NCI-H1092 (cell line): Measurements from ENCODE around the gene HINT2.
A peak's percentile ranks its signal among the peaks of the same experiment; 100 is the strongest.

Source experiments
- DNase-seq: peaks from one replicate; lab custom pipeline; 2025; lab: John Stamatoyannopoulos, UW

HINT2 gene

GRCh38 chr9:35840881-35841644, 26.2 kb upstream of the HINT2 start:
- DNase-seq = no peak

DNA sequence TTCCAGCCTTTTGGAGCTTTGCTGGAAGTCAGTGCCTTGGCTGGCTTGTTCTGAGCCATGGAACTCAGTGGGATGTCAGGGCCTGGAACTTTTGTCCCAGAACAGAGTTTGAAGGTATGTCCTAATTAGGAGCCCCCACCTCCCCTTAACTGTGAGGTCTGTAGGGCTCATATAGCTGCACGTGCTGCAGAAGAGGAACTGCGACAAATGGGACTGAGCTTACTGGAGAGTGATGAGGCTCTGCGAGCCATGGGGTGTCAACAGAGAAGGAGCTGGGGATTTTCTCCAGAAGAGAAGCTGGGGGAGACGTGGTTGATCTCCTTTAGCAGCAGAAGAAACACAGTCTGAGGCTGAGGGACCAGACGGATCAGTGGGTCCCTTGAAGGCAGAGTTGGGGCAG, 25.1 kb upstream of the HINT2 start:
- no peak for DNase-seq

- DNase-seq = no peak
Observed at GRCh38 chr9:35836595-35836994, 21.8 kb upstream of the HINT2 start.

DNA sequence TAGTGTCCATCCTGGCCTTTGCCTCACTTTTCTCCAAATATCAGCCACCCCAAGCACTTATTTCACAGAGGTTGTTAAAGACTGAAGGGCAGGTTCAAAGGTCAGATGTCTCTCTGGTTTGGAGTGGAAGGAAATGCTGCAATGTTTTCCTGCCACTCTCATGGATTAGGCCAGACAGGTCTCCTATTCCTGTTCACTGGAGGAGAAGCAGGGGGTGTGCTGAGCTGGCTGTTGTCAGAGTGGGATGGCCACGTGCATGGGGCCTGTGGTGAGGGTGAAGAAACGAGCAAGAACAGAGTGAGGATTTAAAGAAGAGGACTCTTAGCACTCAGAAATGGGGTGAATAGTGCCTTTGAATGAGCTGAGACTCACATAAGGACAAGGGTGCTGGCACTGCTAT, 20.9 kb upstream of the HINT2 start:
- DNase-seq = no peak

GRCh38 chr9:35835216-35835632, 20.4 kb upstream of the HINT2 start:
- DNase-seq = no peak

DNA sequence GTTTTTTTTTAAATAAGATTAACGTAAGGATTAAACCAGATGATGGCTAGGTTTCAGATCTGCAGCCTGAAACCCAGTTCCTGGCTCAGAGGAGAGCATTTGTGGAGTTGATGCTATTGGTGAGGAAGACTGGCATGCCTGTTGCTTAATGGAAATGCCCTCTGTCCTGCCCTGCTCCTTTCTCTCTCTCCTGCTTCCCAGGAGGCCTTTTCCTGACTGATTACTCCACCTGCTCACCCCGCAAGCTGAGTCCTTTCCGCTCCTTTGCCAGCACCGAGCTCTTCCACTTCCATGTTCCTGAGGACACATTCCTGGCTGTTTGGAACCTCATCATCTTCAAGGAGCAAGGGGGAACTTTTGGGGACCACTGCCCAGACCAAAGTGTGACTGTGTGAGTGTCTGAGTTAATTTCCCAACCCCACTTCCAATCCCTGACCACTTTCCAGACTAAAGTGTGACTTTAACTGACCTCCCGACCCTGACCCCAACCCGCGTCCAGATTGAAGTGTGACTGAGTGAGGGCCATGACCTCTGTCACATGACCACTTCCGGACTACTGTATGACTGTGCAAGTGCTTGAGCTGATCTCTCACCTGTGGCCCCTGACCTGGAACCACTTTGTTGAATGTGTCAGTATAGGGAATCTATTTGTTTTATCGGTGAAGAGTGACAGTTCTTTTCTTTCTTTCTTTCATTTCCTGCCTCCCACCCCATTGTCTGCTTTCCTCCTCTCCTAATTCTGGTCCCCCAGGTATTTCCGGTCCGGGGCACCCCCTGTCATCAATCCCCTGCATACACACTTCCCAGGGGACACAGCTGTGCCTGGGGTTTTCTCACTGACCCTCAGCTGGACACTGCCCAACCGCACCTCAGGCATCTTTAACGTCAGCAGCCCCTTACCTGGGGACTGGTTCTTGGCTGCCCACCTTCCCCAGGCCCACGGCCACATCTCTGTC, 19.7 kb upstream of the HINT2 start:
- no peak for DNase-seq

DNA sequence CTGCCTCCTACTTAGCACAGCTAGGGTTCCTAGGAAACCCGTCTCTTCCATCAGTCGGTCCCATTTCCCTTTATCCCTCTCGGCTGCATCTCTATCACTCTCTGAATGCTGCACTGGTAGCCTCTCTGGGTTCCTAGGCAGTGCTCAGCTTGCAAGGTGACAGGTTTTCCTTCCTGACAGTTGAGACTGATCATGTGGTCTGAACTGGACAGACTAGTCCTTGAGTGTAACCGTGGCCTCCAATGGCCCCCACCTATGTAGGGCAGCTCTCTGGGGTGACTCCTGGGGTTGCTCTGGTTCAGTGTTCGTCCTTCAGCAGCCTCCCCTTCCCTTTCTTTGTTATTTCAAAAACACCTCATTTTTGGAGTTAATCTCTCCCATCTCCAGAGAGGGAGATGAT, 18.0 kb upstream of the HINT2 start:
- DNase-seq = no peak

DNA sequence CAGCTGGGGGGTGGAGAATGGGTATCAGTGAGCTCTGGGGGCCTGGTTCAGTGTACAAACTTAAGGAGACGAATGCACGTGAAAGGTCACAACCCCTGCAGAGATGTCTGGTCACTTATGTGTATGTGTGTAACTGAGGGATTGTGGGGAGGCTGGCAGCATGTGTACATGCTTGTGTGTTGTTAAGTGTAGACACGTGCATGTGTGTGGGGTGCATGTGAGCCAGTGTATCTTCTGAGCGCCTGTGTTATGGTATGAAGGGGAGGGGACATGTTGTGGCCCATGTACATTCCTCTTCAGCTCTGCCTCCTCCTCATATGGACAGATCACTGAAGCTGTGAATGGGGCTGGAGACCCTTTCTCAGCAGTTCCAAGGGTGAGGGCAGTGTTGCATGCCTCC, 16.2 kb upstream of the HINT2 start:
- no peak for DNase-seq

GRCh38 chr9:35829764-35830096, 14.9 kb upstream of the HINT2 start:
- DNase-seq = no peak

GRCh38 chr9:35829084-35829763, 14.4 kb upstream of the HINT2 start, which contains the start of gene TMEM8B:
Gene TMEM8B (plus strand): TSS chr9:35829228. CDS start chr9:35829448, 220 bp downstream.
- DNase-seq = peak; percentile 95

- peak; percentile 33 for DNase-seq
Observed at GRCh38 chr9:35828716-35829083, 13.9 kb upstream of the HINT2 start, which contains the start of gene FAM221B. Gene FAM221B (minus strand): TSS chr9:35828732. CDS start chr9:35826161, 2,571 bp downstream.

DNA sequence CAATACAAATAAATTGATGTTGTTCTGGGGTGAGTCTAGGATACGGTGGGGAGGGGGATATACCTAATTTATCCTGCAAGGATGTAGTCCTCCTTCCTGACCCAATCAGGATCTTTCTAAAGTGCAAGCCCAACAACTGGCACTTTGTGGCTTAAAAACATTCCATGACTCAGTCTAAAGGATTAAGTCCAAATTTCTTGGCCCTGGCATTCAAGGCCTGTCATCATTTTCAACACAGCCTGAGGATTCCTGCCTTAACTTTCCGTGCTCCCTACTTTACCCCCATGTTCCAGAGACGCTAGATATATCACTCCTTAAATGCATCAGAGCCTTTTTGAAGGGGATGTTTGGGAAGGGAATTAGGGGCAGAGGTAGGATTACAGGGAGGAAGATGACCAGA, 12.6 kb upstream of the HINT2 start:
- DNase-seq = no peak

- peak; percentile 45 for DNase-seq
Observed at GRCh38 chr9:35826071-35826701, 11.3 kb upstream of the HINT2 start.

DNA sequence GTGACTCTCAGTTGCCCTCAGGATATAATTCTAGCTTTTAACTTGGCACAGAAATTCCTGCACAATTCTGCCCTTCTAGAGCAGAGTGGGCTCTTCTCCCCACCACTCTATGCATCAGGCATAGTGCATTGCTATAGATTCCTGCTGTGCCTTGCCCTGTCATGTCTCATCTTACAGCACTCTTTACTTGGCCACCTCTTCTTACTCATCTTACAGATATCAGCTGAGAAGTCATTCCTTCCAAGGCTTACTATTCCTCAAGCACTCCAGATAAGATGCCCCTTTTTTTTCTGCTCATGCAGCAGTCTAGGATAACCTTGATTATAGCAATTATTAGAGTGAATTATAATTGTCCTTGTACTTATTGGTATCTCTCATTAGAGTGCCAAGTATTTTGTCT, 8.1 kb upstream of the HINT2 start:
- no peak for DNase-seq

DNA sequence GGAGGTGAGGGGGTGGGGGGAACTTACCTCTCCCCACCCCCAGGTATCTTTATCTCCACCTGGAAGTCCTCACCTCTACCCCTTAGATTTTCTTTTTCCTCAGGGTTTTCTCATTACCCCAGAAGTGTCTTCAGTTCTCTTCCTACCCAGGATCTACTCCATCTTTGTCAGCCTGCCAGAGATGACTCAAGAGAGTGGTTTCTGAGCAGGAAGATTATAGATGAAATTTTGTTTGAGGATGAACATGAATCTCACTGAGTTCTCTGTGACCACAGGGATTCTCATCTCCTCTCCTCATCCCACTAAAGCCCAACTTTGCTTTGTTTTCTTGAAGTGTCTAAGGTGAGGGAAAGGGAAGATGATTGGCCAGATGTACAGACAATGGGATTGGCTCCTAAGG, 5.2 kb upstream of the HINT2 start:
- no peak for DNase-seq

DNA sequence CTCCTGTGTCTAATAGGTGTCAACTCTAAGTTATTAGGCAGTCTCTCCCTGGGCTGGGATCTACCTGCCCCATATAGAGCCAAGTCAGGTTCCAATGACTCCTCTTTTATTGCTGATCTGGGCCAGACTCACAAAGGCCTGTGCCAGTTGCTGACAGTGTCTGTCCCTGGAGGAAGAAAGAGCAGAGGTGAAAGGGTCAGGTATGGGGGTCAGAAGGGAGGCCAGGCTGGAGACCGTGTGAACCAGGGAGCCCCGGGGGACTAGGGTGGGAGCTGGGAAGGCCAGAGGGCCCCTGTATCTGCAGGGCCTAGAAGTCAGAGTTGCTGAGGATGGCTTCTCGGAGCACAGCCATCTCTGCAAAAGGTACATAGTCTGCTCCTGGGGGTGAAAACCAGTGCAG, 3.5 kb upstream of the HINT2 start:
- no peak for DNase-seq

DNA sequence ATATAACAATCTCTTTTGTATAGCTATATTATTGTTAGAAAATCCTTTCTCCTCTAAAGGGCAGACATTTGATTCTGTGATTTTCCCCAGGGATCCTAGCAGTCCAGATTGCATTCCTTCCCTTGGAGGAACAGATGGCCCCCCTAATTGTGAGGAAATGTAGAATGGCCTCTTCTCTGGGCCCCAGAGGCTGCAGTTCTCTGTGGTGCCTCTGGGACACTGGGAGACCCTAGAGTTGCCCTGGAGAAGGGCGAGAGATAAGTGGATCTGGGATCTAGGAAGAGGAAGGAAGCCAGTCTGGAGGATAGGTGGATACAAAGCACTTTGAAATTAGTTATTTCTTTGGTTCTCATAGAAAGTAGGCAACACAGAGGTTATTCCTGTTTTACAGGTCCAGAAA, 1.9 kb upstream of the HINT2 start:
- DNase-seq = no peak

- peak; percentile 44 for DNase-seq
Observed at GRCh38 chr9:35814106-35814840, 569 bp downstream of the HINT2 start.

DNA sequence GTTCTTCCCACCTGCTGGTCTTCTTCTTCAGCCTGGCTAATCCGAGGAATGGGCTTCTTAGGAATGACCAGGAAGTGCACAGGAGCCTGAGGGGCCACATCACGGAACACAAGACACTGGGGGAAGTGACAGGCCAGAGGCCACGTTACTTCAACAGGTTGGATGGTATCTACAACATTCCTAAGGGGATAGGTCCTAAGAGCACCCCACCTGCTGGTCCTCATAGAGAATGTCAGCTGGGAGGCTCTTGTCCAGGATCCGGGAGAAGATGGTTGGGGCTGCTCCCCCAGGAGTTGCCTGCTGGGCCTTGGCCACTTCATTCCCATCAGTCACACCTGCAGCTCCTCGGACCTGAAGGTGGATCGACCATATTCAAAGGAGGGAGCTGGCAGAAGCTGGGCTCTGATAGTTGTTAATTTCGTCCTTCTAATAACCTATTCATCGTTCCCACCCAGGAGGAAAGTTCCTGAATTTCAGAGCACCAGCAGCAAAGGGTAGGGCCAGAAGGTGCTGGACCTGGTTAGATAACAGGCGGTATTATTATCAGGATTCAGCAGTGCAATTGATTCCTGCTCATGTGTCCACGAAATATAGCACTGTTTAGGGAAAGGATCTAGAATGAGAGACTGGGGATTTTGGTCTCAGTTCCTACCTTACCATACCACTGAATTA, 1.3 kb downstream of the HINT2 start:
- peak; percentile 25 for DNase-seq

GRCh38 chr9:35812025-35812602, 2.7 kb downstream of the HINT2 start, which contains the start of gene SPAG8:
Gene SPAG8 (minus strand): TSS chr9:35812262. CDS start chr9:35812147, 115 bp downstream.
- DNase-seq = peak; percentile 97
